Measurements from ENCODE around the gene KIR3DL3.
"Not testable (repeated sequence)": the region's sequence is repeated elsewhere in the genome, so short reads cannot be mapped to it uniquely, and the experiment has no call there.

GRCh38 chr19:54709956-54710355, 14.3 kb upstream of the KIR3DL3 start:
- not testable (repeated sequence) for TF ChIP-seq CTCF (IDR thresholded peaks at IDR 0.05); POLR2AphosphoS5 (IDR thresholded peaks at IDR 0.05); POLR2A (IDR thresholded peaks at IDR 0.05; ENCODE audit: low read depth); EP300 (IDR thresholded peaks at IDR 0.05)

Measured in esophagus muscularis mucosa (tissue), 4 donors.